ENCODE data around the gene VWF. TPM values are rescaled to one million over a fixed set of nuclear protein-coding genes. Genes with fewer than 3 reads are reported as not detected.

VWF gene
- total and polyA plus RNA-seq, 2 of the 13 experiments (the other 11 are each of a cell fraction or from before 2014, with no cell fraction given), result 0.20 to 0.25 TPM

GRCh38 chr12:6058481-6059161 is 65.8 kb downstream of the VWF start (continued):
- TF ChIP-seq KDM3A (CRISPR knock-in tag; IDR thresholded peaks at IDR 0.05; ENCODE audit: low read depth) (0 out of 2 replicates have a peak, but pooled peaks have one; percentile 68), KLF13 (CRISPR knock-in tag; IDR thresholded peaks at IDR 0.05) (peak; percentile 39; the same call in 1 of the 2 replicates), ZNF451 (CRISPR knock-in tag; IDR thresholded peaks at IDR 0.05) (no peak), MEIS2 (CRISPR knock-in tag; IDR thresholded peaks at IDR 0.05) (peak; percentile 85), SALL1 (CRISPR knock-in tag; IDR thresholded peaks at IDR 0.05) (peak; percentile 91), TFDP2 (CRISPR knock-in tag; IDR thresholded peaks at IDR 0.05) (peak; percentile 49; the same call in 1 of the 2 replicates), MYNN (CRISPR knock-in tag; IDR thresholded peaks at IDR 0.05; ENCODE audit: low read depth) (no peak), ZNF609 (CRISPR knock-in tag; IDR thresholded peaks at IDR 0.05; ENCODE audit: borderline replicate concordance) (peak; percentile 62; the same call in 1 of the 2 replicates), GTF3A (CRISPR knock-in tag; conservative IDR thresholded peaks at IDR 0.05) (no peak), PITX1 (CRISPR knock-in tag; IDR thresholded peaks at IDR 0.05) (peak; percentile 56; the same call in 1 of the 2 replicates), PATZ1 (CRISPR knock-in tag; IDR thresholded peaks at IDR 0.05) (peak; percentile 50), ATF3 (CRISPR knock-in tag; IDR thresholded peaks at IDR 0.05) (no peak), CHD2 (IDR thresholded peaks at IDR 0.05; ENCODE audit: low read depth, low read length) (peak; percentile 54; the same call in 1 of the 2 replicates), TRIM24 (CRISPR knock-in tag; IDR thresholded peaks at IDR 0.05) (peak; percentile 47; the same call in 1 of the 2 replicates), ZNF790 (CRISPR knock-in tag; IDR thresholded peaks at IDR 0.05; ENCODE audit: borderline replicate concordance) (no peak; the same call in 1 of the 2 replicates), ZNF558 (CRISPR knock-in tag; IDR thresholded peaks at IDR 0.05; ENCODE audit: borderline replicate concordance) (no peak), CCDC6 (CRISPR knock-in tag; IDR thresholded peaks at IDR 0.05) (peak; percentile 48; the same call in 1 of the 2 replicates)

Data from HepG2 (cell line).